ENCODE measurements around the gene RANBP17.

The RANBP17 gene

GRCh38 chr5:171162165-171162564 is 300.3 kb downstream of the RANBP17 start:
- H3K4me3 ChIP-seq (ENCODE audit: low read length) = no peak overlapping the region
- no peak overlapping the region for H2AFZ ChIP-seq (ENCODE audit: low read length)
- no peaks in the 10 kb centered on the region for H3F3A ChIP-seq (ENCODE audit: insufficient read depth, low read length)
- no peaks in the 10 kb centered on the region for H3K27me3 ChIP-seq (replicated peaks; ENCODE audit: insufficient read depth, low read length)
- no peak overlapping the region for H3K9ac ChIP-seq (ENCODE audit: low read length)
- H3K9me2 ChIP-seq (replicated peaks; ENCODE audit: insufficient read depth, low read length) = no peaks in the 10 kb centered on the region
- no peaks in the 10 kb centered on the region for H4K20me1 ChIP-seq (ENCODE audit: insufficient read depth, low read length)
- no peak overlapping the region for H3K4me2 ChIP-seq (ENCODE audit: low read depth, low read length)
- no peaks in the 10 kb centered on the region for H3K36me3 ChIP-seq (replicated peaks; ENCODE audit: insufficient read depth, low read length)
- no peak for TF ChIP-seq EZH2 (optimal IDR thresholded peaks at IDR 0.05; ENCODE audit: low read depth, low read length)
- no peak for TF ChIP-seq EZH2phosphoT487 (IDR thresholded peaks at IDR 0.05; ENCODE audit: low read length)
- TF ChIP-seq CTCF (IDR thresholded peaks at IDR 0.05; ENCODE audit: low read length) = no peak
- no peaks in the 10 kb centered on the region for H3K79me2 ChIP-seq (ENCODE audit: low read length)
- no peak overlapping the region for H3K27ac ChIP-seq (ENCODE audit: low read length)
- H3K9me3 ChIP-seq (replicated peaks; ENCODE audit: insufficient read depth, low read length) = no peaks in the 10 kb centered on the region
- no peak for DNase-seq
- no peaks in the 10 kb centered on the region for H3K4me1 ChIP-seq (ENCODE audit: low read length)

- Histone ChIP-seq H3K9me3 (replicated peaks; ENCODE audit: insufficient read depth, low read length) (no peaks in the 10 kb centered on the region), H3F3A (ENCODE audit: insufficient read depth, low read length) (no peaks in the 10 kb centered on the region), H2AFZ (ENCODE audit: low read length) (no peak overlapping the region), H3K36me3 (replicated peaks; ENCODE audit: insufficient read depth, low read length) (no peaks in the 10 kb centered on the region), H3K4me3 (ENCODE audit: low read length) (no peak overlapping the region), H3K79me2 (ENCODE audit: low read length) (no peaks in the 10 kb centered on the region), H4K20me1 (ENCODE audit: insufficient read depth, low read length) (no peaks in the 10 kb centered on the region), H3K27me3 (replicated peaks; ENCODE audit: insufficient read depth, low read length) (no peaks in the 10 kb centered on the region), H3K9ac (ENCODE audit: low read length) (no peak overlapping the region), H3K27ac (ENCODE audit: low read length) (no peak overlapping the region), H3K9me2 (replicated peaks; ENCODE audit: insufficient read depth, low read length) (no peaks in the 10 kb centered on the region), H3K4me2 (ENCODE audit: low read depth, low read length) (no peak overlapping the region), H3K4me1 (ENCODE audit: low read length) (no peaks in the 10 kb centered on the region)
- no peak for TF ChIP-seq EZH2 (optimal IDR thresholded peaks at IDR 0.05; ENCODE audit: low read depth, low read length)
- TF ChIP-seq CTCF (IDR thresholded peaks at IDR 0.05; ENCODE audit: low read length) = peak; percentile 67
- peak; percentile 37 for DNase-seq
These were observed 300.8 kb downstream of the RANBP17 start for GRCh38 chr5:171162596-171162995.

GRCh38 chr5:171166766-171167165 is 304.9 kb downstream of the RANBP17 start:
- Histone ChIP-seq H3F3A (ENCODE audit: insufficient read depth, low read length) (no peaks in the 10 kb centered on the region), H3K27ac (ENCODE audit: low read length) (no peak overlapping the region), H4K20me1 (ENCODE audit: insufficient read depth, low read length) (no peaks in the 10 kb centered on the region), H3K9ac (ENCODE audit: low read length) (no peak overlapping the region), H3K9me2 (replicated peaks; ENCODE audit: insufficient read depth, low read length) (no peaks in the 10 kb centered on the region), H3K9me3 (replicated peaks; ENCODE audit: insufficient read depth, low read length) (no peaks in the 10 kb centered on the region), H3K36me3 (replicated peaks; ENCODE audit: insufficient read depth, low read length) (no peaks in the 10 kb centered on the region), H2AFZ (ENCODE audit: low read length) (no peak overlapping the region), H3K79me2 (ENCODE audit: low read length) (no peaks in the 10 kb centered on the region), H3K4me3 (ENCODE audit: low read length) (no peak overlapping the region), H3K4me1 (ENCODE audit: low read length) (no peaks in the 10 kb centered on the region), H3K27me3 (replicated peaks; ENCODE audit: insufficient read depth, low read length) (no peaks in the 10 kb centered on the region), H3K4me2 (ENCODE audit: low read depth, low read length) (no peak overlapping the region)
- TF ChIP-seq CTCF (IDR thresholded peaks at IDR 0.05; ENCODE audit: low read length) (no peak), EZH2phosphoT487 (IDR thresholded peaks at IDR 0.05; ENCODE audit: low read length) (no peak), EZH2 (optimal IDR thresholded peaks at IDR 0.05; ENCODE audit: low read depth, low read length) (no peak)
- DNase-seq = no peak

Measured in MM.1S (cell line).